COLO668 (cell line): ENCODE results near the gene F7.
"Not testable (repeated sequence)": the region's sequence is repeated elsewhere in the genome, so short reads cannot be mapped to it uniquely, and the experiment has no call there.

Source experiments
- DNase-seq: peaks from one replicate; lab custom pipeline; 2025; ENCODE audit not compliant: unreplicated experiment; lab: John Stamatoyannopoulos, UW

The F7 gene

DNA sequence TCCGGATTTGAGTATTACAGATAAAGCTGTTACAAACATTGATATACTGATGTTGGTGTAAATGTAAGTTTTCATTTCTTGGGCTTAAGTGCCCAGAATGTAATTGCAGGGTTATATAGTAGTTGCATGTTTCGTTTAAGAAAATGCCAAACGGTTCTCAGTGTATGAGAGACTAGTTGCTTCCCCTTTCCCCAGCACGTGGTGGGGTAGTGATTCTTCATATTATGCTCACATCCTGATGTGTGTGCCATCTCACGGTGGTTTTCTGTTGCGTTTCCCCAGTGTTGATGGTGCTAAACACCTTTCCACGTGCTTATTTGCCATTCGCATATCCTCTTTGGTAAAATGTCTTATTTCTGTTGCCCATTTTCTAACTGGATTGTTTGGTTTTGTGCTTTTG is 34.7 kb upstream of the F7 start:
- DNase-seq = no peak

DNA sequence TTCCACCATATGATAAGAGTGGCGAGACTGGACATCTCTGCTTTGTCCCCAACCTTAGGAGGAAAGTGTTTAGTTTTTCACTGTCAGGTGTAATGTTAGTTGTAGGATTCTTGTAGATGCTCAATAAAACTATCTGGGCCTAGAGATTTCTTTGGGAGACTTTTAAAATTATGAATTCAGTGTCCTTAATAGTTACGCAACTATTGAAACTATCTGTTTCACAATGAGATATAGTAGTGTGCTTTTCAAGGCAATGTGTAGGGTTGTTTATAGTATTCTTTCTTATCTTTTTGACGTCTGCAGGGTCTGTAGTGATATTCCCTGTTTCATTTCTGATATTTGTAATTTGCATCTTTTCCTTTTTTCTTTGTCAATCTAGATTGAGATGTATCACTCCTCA is 33.2 kb upstream of the F7 start:
- DNase-seq = no peak

DNA sequence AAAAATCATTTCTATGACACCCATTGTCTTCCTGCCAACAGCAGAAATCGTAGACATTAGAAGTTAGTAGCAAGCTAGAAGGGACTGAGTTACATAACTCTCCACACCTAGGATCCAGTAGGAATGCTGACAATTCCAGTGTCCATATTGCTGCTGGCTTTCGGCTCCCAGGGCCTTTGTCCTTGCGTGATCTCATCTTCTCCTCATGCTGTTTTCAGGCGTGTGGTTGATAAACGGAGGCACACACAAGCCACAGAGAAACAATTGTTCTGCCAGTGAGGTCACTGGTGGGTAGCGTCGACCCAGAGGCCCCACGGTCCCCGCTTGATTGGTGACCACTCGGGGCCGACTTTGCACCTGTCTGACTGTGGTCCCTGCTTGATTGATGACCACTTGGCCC is 31.6 kb upstream of the F7 start:
- no peak for DNase-seq

DNA sequence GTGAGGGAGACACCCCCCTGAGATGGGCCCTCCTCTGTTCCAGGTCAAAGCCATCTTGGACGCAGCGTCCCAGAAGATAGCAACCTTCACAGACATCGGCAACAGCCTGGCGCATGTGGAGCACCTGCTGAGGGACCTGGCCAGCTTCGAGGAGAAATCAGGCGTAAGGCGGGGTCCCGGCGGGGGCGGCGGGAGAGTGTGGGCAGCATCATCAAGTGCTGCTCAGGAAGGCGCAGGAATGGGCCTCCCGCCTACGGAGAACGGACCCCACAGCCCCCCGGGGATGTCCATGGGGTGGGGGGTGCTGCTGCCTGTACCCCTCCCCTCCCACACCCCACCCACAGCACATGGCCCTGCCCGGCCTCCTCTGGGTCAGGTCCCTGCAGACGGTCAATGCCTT is 31.2 kb upstream of the F7 start:
- DNase-seq = no peak

DNA sequence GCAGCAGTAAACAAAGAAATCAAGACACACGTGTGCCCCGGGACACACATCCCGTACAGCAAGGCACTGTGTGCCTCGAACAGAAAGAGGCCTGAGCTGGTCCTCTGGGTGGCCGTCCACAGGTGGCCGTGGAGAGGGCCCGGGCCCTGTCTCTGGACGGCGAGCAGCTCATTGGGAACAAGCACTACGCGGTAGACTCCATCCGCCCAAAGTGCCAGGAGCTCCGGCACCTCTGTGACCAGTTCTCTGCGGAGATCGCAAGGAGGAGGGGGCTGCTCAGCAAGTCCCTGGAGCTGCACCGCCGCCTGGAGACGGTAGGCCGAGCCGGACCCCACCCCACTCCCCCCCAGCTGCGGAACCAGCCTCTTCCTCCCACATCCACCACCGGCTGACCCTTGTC is 30.7 kb upstream of the F7 start:
- DNase-seq = no peak

DNA sequence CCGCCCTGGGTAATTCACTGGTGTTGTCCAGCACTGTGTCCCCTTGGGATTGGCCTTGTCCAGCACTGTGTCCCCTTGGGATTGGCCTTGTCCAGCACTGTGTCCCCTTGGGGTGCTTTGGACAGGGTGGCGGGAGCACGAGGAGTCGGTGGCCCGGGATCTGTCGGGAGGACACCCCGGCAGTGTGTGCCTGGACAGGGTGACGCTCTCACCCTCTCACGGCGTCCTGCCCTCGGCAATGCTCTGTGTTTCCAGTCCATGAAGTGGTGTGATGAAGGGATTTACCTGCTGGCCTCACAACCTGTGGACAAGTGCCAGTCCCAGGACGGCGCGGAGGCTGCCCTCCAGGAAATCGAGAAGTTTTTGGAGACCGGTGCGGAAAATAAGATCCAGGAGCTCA is 29.9 kb upstream of the F7 start:
- DNase-seq = no peak

DNA sequence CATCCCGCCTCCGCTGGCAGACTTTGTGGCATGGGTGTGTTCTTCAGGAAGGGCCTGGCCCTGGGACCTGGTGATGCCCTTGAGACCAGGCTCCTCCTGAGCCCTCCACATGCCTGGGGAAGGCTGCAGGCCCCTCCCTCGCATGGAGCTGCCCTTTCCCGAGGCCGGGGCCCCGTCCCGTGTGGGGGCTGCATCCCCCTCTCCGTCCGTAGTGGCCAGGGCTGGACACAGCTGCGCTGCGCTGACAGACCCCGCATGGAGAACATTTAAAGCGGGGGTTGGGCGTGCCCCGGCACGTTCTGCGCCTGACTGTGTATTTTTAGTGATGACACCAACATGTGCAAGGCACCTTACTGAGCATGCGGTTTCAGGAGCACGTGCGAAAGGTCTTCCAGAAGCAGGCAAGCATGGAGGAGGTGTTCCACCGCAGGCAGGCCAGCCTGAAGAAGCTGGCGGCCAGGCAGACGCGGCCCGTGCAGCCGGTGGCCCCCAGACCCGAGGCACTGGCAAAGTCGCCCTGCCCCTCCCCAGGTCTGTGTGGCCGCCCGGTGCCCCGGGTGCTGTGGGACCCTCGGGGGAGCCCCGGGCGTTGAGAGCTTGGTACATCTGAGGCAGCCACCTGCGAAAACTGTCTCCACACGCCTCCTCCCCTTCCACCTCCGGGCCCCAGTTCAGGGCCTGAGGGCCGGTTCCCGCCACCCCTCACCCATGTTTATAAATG is 28.8 kb upstream of the F7 start:
- DNase-seq = no peak

DNA sequence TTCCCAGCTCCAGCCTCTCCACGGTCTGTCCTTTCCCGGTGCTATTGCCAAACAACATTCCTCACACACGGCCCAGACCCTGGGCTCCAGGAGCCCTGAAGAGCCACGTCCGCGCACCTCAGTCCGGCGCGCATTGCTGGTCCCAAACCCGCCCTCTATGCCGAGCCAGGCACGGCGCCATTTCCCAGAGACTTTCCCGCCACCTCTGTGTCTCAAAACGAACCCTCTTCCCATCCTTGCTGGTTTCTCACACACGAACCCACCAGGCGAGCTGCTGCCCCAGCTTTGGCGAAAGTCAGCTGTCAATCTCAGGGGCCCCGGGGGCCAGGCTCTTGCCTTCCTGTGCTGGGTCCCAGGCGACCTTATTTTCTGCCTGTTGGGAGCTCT is 28.0 kb upstream of the F7 start:
- no peak for DNase-seq

DNA sequence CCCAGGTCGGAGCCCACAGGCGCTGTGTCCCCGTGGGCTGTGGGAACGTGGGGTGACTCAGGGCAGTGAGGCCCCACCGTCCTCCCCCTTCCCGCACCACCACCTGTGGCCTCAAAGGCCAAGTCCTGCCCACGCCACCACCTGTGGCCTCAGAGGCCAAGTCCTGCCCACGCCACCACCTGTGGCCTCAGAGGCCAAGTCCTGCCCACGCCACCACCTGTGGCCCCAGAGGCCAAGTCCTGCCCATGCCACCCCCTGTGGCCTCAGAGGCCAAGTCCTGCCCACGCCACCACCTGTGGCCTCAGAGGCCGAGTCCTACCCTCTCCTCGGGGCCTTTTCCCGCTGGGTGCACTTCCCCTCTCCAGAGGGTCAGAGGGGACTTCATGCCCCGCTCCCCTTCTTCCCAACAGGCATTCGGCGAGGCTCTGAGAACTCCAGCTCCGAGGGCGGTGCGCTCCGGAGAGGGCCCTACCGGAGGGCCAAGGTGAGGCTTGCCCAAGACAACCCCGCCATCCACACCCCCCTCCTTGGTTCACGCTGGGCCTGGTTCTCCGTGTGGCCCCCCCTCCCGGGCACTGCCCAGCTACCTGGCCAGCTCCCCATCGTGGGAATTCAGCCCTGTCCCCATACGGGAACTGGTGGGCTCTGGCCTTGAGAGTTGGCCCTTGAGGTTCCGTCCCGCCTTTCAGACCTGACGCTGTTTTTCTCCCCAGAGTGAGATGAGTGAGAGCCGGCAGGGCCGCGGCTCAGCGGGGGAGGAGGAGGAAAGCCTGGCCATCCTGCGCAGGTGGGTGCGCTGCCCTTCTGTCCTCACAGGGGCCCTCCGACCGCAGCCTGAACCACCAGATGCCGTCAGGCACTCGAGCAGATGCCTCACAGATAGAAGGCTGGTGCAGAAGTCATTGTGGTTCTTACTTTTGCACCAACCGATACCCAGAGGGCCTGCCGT is 27.4 kb upstream of the F7 start:
- no peak for DNase-seq

DNA sequence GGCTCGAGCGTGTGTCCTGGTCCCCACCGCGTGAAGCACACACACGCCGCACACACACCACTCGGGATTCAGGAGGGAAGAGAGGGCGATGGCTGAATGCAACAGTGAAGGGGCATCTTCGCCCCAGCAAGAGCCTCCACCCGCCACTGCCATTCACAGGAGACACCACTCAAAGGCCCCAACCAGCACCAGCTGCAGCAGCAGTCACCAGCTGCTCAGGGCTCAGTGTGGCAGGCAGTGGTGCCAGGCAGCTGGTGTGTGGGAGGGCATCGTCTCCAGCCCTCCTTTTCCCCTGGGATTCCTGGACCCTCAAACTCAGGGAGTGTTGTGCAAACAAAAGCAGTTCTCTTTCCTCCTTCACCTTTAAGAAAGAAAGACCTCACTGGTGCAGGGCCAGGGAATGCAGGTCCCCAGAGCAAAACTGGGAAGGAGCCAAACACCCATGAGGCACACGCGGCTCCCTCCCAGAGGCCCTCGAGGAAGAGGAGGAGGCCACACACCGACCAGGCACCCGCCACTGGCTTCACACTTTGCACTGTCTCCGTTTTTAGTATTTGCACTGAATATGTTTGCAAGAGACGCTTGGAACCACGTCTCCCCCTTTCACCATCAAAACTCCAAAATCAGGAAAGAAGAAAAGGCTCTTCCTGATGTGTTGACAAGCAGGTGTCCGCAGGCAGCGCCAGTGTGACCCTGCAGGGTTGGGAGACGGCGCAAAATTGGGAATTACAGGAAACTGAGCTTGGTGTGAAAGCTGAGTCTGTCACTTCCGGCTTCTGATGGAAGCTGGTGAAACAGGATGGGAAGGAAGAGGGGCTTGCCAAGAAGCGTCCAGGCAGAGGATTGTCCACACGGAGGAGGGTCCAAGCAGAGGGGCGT is 26.4 kb upstream of the F7 start:
- no peak for DNase-seq

DNA sequence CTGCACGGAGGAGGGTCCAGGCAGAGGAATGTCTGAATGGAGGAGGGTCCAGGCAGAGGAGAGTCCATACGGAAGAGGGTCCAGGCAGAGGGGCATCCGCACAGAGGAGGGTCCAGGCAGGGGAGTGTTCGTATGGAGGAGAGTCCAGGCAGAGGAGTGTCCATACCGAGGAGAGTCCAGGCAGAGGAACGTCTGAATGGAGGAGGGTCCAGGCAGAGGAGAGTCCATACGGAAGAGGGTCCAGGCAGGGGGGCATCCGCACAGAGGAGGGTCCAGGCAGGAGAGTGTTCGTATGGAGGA is 25.9 kb upstream of the F7 start:
- DNase-seq = not testable (repeated sequence)

DNA sequence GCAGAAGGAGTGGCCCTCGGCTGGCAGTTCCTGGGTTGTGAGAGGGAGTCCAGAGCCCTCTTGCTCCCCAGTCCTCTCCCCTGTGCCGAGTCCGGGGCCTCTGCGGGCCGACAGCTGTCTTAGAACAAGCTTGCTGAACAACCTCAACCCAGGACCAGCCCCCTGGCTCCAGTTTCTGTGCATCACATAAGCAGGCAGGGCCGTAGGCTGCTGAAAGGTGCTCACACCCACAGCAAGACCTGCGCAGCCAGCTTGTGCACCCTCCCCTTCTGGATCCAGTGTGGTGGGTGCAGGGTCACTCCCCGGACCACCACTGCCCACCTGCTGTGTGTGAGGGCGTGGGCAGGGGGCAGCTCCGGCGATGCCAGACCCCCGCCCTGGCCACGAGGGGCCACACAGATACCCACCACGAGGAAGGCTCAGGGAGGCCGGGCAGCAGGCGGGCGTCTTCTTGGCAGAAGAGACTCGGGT is 25.2 kb upstream of the F7 start:
- DNase-seq = no peak

DNA sequence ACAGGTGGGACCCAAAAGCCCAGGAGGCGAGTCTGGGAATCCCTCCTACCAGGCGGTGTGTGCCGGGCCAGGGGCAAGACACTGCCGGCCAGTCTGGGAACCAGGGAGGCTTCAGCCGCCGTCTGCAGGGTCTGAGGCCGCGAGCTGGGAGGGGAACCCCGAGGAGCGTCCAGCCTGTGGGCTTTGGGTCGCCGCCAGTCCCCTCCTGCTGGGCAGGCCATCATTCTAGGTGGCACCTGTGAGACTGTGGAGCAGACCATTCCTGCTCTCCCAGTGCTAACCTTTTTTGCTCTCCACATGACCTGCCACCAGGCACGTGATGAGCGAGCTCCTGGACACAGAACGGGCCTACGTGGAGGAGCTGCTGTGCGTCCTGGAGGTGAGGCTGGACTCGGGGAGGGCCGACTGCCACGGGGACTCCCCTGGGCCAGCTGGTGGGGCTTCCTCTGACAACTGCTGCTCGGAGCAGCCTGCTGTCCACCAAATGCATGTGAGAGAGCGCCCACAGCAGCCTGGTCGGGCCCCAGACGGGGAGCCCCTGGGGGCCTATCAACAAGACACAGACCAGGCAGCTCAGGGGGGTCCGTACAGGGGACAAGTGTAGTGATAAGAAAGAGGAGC is 24.6 kb upstream of the F7 start:
- DNase-seq = no peak

DNA sequence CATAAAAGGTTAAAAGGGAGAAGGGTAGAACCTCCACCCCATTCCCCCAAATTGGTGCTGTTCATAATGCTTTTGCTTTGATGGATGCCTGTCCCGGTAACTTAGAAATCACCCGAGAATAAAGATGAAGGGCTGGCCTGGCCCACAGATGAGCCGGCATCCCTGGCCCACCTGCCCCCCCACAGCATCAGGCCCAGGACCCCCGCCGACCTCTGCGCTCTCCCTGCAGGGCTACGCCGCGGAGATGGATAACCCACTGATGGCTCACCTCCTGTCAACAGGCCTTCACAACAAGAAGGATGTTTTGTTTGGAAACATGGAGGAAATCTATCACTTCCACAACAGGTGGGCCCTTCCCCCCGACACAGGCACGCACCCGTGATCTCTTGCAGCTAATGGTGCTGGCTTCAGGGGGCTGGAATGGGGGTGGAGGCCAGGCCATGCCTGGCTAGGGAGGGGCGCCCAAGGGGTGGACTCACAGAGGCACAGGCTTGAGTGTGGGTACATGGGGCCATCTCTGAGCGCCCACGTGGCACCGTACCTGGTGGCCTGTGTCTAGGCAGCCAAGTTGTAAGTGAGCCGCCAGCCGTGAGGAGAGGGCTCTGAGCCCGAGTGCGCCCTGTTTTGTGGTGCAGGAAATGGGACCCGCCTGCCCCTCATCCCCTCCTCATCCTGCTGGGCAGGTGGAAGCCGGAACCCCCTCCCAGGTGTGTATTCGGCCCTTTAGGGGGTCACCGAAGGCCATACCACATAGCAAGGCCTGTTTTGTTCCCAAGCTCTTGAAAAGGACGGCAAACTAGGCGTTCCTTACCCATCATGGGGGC is 23.2 kb upstream of the F7 start:
- no peak for DNase-seq

DNA sequence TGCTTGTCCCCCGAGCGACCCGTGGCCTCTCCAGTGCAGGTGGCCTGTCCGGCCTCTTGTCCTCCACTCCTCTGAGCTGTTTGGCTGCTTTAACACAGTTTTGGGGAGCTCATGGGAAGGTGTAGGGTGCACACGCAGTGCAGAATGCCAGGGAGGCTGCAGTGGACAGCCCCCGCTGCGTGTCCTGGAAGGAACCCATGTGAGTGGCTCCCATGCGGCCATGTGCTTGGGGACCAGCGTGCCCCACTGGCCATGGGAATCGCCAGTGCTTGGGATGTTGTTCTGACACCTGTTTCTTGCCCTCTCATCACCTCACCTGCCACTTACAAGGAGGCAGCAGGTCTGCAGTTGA is 22.6 kb upstream of the F7 start:
- DNase-seq = no peak

DNA sequence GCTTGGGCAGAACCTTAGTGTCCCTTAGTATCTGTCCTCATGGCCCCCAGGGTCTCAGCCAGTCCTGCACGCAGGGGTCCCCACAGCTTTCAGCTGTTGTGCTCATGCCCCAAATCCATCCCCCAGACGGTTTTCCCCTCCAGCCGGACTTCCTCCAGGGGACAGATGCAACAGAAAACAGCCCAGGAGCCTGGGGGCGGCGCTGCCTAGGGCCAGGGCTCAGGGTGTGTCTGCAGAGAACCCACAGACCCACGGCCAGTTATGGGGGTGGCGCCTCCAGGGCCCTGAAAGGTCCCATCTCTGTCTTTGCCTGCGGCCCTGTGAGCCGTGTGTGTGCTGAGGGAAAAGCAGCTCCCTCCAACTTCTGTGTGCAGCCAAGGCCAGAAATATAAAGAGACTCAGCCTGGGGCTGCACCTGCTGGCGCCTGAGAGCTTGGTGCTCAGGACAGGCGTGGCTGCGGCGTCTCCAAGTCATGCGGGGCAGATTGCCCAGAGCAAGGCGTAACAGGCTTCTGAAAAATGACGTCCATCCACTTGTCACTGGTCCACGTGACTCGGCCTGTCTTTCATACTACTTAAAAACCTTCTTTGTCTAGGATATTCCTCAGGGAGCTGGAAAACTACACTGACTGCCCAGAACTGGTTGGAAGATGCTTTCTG is 22.1 kb upstream of the F7 start:
- DNase-seq = no peak

DNA sequence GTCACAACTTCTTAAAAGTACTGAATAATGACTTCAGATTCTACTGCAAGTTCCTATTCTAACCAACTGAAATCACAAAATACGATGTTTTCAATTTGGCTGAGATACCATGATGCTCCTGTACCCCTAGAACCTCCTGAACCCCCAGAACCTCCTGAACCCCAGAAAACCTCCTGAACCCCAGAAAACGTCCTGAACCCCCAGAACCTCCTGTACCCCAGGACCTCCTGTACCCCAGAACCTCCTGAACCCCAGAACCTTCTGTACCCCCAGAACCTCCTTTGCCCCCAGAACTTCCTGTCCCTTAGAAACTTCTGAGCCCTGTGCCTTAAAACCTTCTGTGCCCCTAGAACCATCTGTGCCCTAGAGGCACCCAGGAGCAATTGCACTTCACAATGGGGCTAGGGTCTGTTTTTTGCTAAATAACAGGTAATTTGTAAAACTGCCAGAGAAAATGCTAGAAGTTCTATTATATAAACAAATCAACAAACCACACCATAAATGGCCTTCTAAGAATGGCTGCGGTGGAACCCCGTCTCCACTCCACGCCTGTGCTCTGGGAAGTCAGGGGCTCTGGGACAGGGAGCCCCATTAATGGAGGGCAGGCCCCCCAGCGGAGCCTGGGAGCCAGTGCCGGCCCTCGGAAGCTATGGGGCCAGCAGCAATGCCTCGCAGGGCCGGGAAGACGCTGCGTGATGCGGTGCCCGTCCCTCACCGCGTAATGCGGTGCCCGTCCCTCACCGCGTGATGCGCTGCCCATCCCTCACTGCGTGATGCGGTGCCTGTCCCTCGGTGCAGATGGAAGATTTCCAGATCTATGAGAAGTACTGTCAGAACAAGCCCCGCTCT is 21.3 kb upstream of the F7 start:
- no peak for DNase-seq

DNA sequence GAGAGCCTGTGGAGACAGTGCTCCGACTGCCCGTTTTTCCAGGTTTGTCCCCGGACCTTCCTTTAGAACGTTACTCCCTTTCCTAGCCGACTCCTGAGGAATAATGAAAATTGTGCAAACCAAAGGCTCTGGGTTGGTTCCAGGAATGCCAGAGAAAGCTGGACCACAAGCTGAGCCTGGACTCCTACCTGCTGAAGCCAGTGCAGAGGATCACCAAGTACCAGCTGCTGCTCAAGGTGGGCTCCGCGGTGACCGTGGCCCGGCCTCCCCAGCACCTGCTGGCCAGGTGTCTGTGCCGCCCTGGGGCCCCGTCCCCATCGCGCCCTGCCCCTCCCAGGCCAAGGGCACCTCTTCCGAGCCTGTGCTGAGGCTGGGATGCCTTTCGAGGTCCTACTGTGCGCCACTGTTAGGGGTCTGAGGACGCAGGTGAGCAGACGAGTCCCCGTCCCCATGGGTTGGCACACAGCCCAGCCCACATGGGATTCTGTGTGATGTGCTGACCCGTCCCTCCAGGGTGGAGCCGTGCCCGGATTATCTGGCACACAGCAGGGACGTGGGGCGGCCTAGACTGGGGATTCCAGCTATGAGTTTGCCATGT is 20.5 kb upstream of the F7 start:
- no peak for DNase-seq
